A549 (cell line): ENCODE measurements around the gene APRT. TPM values are rescaled to one million over a fixed set of nuclear protein-coding genes. Genes with fewer than 3 reads are reported as not detected.

ENCODE experiments used
- ATAC-seq, 2 experiments: fragments of 200-7000 bp in 1 of 2; fragments of >200 bp in 1 of 2; cut with Nextera tagmentation in 1 of 2; cut with Tn5 transposase in 1 of 2; 3 replicates each; pipeline versions ENCODE4 v1.8.0 to v1.9.1; 2018 to 2020; ENCODE audit warnings: mild to moderate bottlenecking in 1 of 2, moderate library complexity in 1 of 2
- CTCF ChIA-PET: fragments of 300-600 bp; sonication (Branson Sonifier 250); formaldehyde crosslinking; extraction: SDS; loops from one replicate; lab custom pipeline; 2021; ENCODE audit warnings: antibody characterized with exemption, inconsistent platforms; lab: Yijun Ruan, JAX
- POLR2A ChIA-PET: fragments of 350-600 bp; formaldehyde crosslinking; extraction: SDS; loops from one replicate; lab custom pipeline; 2021; ENCODE audit warnings: antibody characterized with exemption, inconsistent platforms; lab: Yijun Ruan, JAX
- DNase-seq, 2 experiments: peaks; one replicate each; pipeline versions ENCODE4 v3.0.0 to v3.0.0-alpha.2; 2011 to 2016; ENCODE audit warnings: low read depth in 1 of 2, low spot score in 1 of 2
- FAIRE-seq: peaks from 2 replicates; lab custom pipeline; 2011; peaks lifted over from hg19 to GRCh38; lab: Jason Lieb, UNC
- H3K27ac ChIP-seq, 2 experiments: fragments of >200 bp; sonication (Bioruptor Twin); formaldehyde crosslinking; 3 replicates each; pipeline ENCODE4 v1.5.1; 2016 to 2017
- H3K4me1 ChIP-seq: fragments of >200 bp; sonication (Bioruptor Twin); formaldehyde crosslinking; 3 replicates; pipeline ENCODE4 v1.6.1; 2016
- H3K4me2 ChIP-seq: fragments of >200 bp; sonication (Bioruptor Twin); formaldehyde crosslinking; 3 replicates; pipeline ENCODE4 v1.6.1; 2016
- H3K4me3 ChIP-seq: fragments of >200 bp; sonication (Bioruptor Twin); formaldehyde crosslinking; 3 replicates; pipeline ENCODE4 v1.5.1; 2016
- H3K9me3 ChIP-seq: fragments of >200 bp; sonication (Bioruptor Twin); formaldehyde crosslinking; 3 replicates; pipeline ENCODE4 v1.6.1; 2016
- CHD4 ChIP-seq: fragments of 200-600 bp; sonication (generic); IDR thresholded peaks from 2 replicates; pipeline ENCODE4 v1.6.1; 2016; ENCODE audit warnings: antibody characterized with exemption, mild to moderate bottlenecking, borderline replicate concordance
- EHF ChIP-seq: fragments of 250-450 bp; sonication (Bioruptor Pico); IDR thresholded peaks from 2 replicates; pipeline ENCODE4 v1.5.0; 2020; ENCODE audit warnings: mild to moderate bottlenecking
- EP300 ChIP-seq, 2 experiments: fragments of >200 bp; sonication (Bioruptor Twin); formaldehyde crosslinking; IDR thresholded peaks; 2 replicates in 1 of 2; 3 replicates in 1 of 2; pipeline ENCODE4 v1.6.1; 2016 to 2017
- HOXB5 ChIP-seq: fragments of 250-450 bp; sonication (Bioruptor Pico); IDR thresholded peaks from 2 replicates; pipeline ENCODE4 v1.5.0; 2020; ENCODE audit warnings: mild to moderate bottlenecking, moderate library complexity
- JUNB ChIP-seq: fragments of >200 bp; sonication (Bioruptor Twin); formaldehyde crosslinking; IDR thresholded peaks from 2 replicates; pipeline ENCODE4 v1.6.1; 2016
- MAFK ChIP-seq: fragments of 450-650 bp; IDR thresholded peaks from 2 replicates; pipeline ENCODE4 v1.6.1; 2014; ENCODE audit not compliant: partially characterized antibody
- MAZ ChIP-seq: fragments of 150-350 bp; IDR thresholded peaks from 2 replicates; pipeline ENCODE4 v1.6.1; 2014; ENCODE audit warnings: antibody characterized with exemption, low read depth, low read length, borderline replicate concordance
- POLR2AphosphoS2 ChIP-seq: conservative IDR thresholded peaks from 2 replicates; pipeline ENCODE4 v1.6.1; 2012; ENCODE audit warnings: low read length, improper control_type of control experiment, inconsistent platforms
- RAD21 ChIP-seq, 2 experiments: fragments of >200 bp in 1 of 2; sonication (Bioruptor Twin) in 1 of 2; formaldehyde crosslinking in 1 of 2; IDR thresholded peaks in 1 of 2; conservative IDR thresholded peaks in 1 of 2; 2 replicates in 1 of 2; 3 replicates in 1 of 2; pipeline ENCODE4 v1.6.1; 2012 to 2018; ENCODE audit warnings: inconsistent platforms in 1 of 2
- RARB ChIP-seq: fragments of 250-450 bp; sonication (Bioruptor Pico); IDR thresholded peaks from 2 replicates; pipeline ENCODE4 v1.8.0; 2021; ENCODE audit warnings: mild to moderate bottlenecking, moderate library complexity
- ZFP36 ChIP-seq: fragments of 450-650 bp; IDR thresholded peaks from 2 replicates; pipeline ENCODE4 v1.6.1; 2014; ENCODE audit warnings: borderline replicate concordance; ENCODE audit not compliant: partially characterized antibody
- ZSCAN20 ChIP-seq: fragments of 250-450 bp; sonication (Bioruptor Pico); IDR thresholded peaks from 2 replicates; pipeline ENCODE4 v1.8.0; 2022; ENCODE audit warnings: mild to moderate bottlenecking, moderate library complexity
- WGBS: methylation state at CpG from one replicate; pipeline ENCODE4 v1.1.6; 2017; ENCODE audit errors: missing lambda C conversion rate; 5-methylcytosine and 5-hydroxymethylcytosine counted together
- polyA plus RNA-seq, 4 experiments: library from polyadenylated mRNA; depleted of rRNA in 3 of 4; stranded (reverse); fragments of >200 nt; fragmentation: RNase III in 1 of 4; extraction: RNeasy Plus Mini Kit Qiagen cat#74134 plus additional on column Dnase treatment in 1 of 4; gene quantifications; 2 replicates in 3 of 4; 3 replicates in 1 of 4; pipeline ENCODE4 v1.2.3, GENCODE V29; 2011 to 2017
- TF ChIP-seq, protein P1 (sequence below): fragments of 450-650 bp; IDR thresholded peaks from 2 replicates; pipeline ENCODE4 v1.6.1; 2014; ENCODE audit warnings: antibody characterized with exemption
- TF ChIP-seq, protein P2 (sequence below): fragments of 250-450 bp; sonication (Bioruptor Pico); IDR thresholded peaks from 2 replicates; pipeline ENCODE4 v1.5.0; 2020; ENCODE audit warnings: low read depth, mild to moderate bottlenecking, moderate library complexity
- TF ChIP-seq, protein P3 (sequence below): IDR thresholded peaks from 2 replicates; pipeline ENCODE4 v1.6.1; 2012
- TF ChIP-seq, protein P4 (sequence below): fragments of 200-600 bp; sonication (generic); IDR thresholded peaks from 2 replicates; pipeline ENCODE4 v1.6.1; 2016; ENCODE audit warnings: antibody characterized with exemption, mild to moderate bottlenecking, moderate library complexity
- TF ChIP-seq, protein P5 (sequence below): fragments of >200 bp; sonication (Bioruptor Twin); formaldehyde crosslinking; IDR thresholded peaks from 2 replicates; pipeline ENCODE4 v1.6.1; 2016

Gene APRT
- polyA plus RNA-seq, 2 of the 4 experiments (the other 2 are of a cell fraction): 115 to 258 TPM

DNA sequence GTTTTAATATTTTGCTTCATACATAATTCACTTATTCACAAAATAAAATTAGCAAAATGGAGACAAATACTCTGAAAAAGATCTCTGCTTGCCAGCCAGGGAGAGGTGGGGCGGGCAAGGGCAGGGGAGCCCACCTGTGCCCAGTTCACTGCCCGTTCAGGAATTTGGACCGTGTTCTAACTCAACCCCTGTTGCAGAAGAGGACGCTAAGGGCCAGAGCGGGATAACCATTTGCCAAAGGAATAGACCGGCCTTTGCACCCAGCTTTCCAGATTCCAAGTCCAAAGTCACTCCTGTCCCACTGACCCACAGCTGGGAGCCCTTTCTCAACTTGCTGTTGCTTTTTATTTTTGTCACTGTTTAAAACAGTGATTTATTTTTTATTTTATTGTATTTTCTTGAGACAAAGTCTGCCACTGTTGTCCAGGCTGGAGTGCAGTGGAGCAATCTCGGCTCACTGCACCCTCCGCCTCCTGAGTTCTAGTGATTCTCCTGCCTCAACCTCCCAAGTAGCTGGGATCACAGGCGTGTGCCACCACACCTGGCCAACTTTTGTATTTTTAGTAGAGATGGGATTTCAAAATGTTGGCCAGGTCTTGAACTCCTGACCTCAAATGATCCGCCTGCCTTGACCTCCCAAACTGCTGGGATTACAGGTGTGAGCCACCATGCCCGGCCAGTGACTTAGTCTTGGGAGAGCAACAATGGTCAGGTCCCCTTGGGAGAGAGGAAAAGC is 24.0 kb downstream of the APRT start:
- Histone ChIP-seq H3K27ac (no peak overlapping the region), H3K4me1 (peaks cover 16% of the 10 kb centered on the region), H3K4me3 (no peak overlapping the region), H3K9me3 (no peaks in the 10 kb centered on the region), H3K4me2 (no peak overlapping the region)
- ChIA-PET POLR2A (no interaction called here), CTCF (interaction anchor here (0.6 to 5.6 kb wide), 4 partner anchors 11 to 1109 kb away, joined by 3 to 41 read pairs (median 6); no protein-coding TSS in a partner anchor)
- no peak for FAIRE-seq
- 88% methylated on average over 11 of the region's 11 CpGs for WGBS
- no peak for ATAC-seq
- TF ChIP-seq, protein P1, sequence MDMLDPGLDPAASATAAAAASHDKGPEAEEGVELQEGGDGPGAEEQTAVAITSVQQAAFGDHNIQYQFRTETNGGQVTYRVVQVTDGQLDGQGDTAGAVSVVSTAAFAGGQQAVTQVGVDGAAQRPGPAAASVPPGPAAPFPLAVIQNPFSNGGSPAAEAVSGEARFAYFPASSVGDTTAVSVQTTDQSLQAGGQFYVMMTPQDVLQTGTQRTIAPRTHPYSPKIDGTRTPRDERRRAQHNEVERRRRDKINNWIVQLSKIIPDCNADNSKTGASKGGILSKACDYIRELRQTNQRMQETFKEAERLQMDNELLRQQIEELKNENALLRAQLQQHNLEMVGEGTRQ: no peak
- TF ChIP-seq EHF (CRISPR knock-in tag) (no peak), ZFP36 (no peak), CHD4 (no peak), RAD21 (conservative IDR thresholded peaks at IDR 0.05 in 1 of 2, IDR thresholded peaks at IDR 0.05 in 1 of 2) (no peak), RARB (CRISPR knock-in tag) (no peak), JUNB (no peak), HOXB5 (CRISPR knock-in tag) (no peak), MAZ (no peak), POLR2AphosphoS2 (no peak), EP300 (IDR thresholded peaks at IDR 0.05) (no peak), MAFK (no peak), ZSCAN20 (CRISPR knock-in tag) (no peak)
- TF ChIP-seq, protein P2, sequence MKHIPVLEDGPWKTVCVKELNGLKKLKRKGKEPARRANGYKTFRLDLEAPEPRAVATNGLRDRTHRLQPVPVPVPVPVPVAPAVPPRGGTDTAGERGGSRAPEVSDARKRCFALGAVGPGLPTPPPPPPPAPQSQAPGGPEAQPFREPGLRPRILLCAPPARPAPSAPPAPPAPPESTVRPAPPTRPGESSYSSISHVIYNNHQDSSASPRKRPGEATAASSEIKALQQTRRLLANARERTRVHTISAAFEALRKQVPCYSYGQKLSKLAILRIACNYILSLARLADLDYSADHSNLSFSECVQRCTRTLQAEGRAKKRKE (CRISPR knock-in tag): no peak
- TF ChIP-seq, protein P3, sequence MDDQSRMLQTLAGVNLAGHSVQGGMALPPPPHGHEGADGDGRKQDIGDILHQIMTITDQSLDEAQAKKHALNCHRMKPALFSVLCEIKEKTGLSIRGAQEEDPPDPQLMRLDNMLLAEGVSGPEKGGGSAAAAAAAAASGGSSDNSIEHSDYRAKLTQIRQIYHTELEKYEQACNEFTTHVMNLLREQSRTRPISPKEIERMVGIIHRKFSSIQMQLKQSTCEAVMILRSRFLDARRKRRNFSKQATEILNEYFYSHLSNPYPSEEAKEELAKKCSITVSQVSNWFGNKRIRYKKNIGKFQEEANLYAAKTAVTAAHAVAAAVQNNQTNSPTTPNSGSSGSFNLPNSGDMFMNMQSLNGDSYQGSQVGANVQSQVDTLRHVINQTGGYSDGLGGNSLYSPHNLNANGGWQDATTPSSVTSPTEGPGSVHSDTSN: no peak
- TF ChIP-seq, protein P4, sequence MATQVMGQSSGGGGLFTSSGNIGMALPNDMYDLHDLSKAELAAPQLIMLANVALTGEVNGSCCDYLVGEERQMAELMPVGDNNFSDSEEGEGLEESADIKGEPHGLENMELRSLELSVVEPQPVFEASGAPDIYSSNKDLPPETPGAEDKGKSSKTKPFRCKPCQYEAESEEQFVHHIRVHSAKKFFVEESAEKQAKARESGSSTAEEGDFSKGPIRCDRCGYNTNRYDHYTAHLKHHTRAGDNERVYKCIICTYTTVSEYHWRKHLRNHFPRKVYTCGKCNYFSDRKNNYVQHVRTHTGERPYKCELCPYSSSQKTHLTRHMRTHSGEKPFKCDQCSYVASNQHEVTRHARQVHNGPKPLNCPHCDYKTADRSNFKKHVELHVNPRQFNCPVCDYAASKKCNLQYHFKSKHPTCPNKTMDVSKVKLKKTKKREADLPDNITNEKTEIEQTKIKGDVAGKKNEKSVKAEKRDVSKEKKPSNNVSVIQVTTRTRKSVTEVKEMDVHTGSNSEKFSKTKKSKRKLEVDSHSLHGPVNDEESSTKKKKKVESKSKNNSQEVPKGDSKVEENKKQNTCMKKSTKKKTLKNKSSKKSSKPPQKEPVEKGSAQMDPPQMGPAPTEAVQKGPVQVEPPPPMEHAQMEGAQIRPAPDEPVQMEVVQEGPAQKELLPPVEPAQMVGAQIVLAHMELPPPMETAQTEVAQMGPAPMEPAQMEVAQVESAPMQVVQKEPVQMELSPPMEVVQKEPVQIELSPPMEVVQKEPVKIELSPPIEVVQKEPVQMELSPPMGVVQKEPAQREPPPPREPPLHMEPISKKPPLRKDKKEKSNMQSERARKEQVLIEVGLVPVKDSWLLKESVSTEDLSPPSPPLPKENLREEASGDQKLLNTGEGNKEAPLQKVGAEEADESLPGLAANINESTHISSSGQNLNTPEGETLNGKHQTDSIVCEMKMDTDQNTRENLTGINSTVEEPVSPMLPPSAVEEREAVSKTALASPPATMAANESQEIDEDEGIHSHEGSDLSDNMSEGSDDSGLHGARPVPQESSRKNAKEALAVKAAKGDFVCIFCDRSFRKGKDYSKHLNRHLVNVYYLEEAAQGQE: no peak
- TF ChIP-seq, protein P5, sequence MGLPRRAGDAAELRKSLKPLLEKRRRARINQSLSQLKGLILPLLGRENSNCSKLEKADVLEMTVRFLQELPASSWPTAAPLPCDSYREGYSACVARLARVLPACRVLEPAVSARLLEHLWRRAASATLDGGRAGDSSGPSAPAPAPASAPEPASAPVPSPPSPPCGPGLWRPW: no peak
- no peak for DNase-seq
